Measurements from ENCODE around the gene SAMD14. TPM values are rescaled to one million over a fixed set of nuclear protein-coding genes. Genes with fewer than 3 reads are reported as not detected.

The SAMD14 gene
- total and polyA plus RNA-seq, 2 experiments from 2014 or later = 0.70 to 4.7 TPM

DNA sequence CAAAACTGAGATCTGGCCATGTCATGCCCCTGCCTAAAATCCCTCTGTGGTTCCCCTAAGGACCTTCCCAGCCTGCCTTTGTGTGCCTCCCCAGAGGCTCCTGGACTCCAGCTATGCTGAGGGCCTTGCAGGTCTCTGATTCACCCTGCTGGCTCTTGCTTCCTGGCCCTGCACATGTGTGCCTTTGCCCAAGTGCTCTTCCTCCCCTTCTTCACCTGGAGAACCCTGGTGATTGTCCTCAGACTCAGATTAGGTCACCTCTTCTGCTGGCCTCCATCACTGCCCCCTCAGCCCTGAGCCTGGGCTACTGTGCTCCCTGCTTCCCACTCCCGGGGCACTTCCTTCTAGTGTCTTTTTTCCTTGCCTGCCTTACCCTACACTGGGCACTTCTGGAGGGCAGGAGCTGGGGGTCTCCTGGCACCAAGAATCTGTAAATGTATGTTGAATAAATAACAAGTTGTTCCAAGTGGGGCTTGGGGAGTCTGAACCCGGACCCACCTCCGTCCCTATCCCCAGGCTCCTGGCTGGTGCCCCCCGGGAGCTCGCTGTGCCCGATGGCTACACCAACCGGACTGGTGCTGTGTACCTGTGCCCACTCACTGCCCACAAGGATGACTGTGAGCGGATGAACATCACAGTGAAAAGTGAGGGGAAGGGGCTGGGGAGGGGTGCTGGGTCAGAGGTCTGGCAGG lies 66.3 kb downstream of the SAMD14 start:
- peaks cover 16% of the 10 kb centered on the region for H3K4me1 Mint-ChIP-seq
- no peak overlapping the region for H3K4me3 Mint-ChIP-seq
- no peak overlapping the region for H3K27ac ChIP-seq (ENCODE audit: low read depth)
- H2AFZ ChIP-seq = no peak overlapping the region
- DNase-seq (ENCODE audit: low spot score) (no peak), ATAC-seq (no peak)
- no peaks in the 10 kb centered on the region for H3K36me3 ChIP-seq (ENCODE audit: insufficient read depth)
- TF ChIP-seq, protein P1, sequence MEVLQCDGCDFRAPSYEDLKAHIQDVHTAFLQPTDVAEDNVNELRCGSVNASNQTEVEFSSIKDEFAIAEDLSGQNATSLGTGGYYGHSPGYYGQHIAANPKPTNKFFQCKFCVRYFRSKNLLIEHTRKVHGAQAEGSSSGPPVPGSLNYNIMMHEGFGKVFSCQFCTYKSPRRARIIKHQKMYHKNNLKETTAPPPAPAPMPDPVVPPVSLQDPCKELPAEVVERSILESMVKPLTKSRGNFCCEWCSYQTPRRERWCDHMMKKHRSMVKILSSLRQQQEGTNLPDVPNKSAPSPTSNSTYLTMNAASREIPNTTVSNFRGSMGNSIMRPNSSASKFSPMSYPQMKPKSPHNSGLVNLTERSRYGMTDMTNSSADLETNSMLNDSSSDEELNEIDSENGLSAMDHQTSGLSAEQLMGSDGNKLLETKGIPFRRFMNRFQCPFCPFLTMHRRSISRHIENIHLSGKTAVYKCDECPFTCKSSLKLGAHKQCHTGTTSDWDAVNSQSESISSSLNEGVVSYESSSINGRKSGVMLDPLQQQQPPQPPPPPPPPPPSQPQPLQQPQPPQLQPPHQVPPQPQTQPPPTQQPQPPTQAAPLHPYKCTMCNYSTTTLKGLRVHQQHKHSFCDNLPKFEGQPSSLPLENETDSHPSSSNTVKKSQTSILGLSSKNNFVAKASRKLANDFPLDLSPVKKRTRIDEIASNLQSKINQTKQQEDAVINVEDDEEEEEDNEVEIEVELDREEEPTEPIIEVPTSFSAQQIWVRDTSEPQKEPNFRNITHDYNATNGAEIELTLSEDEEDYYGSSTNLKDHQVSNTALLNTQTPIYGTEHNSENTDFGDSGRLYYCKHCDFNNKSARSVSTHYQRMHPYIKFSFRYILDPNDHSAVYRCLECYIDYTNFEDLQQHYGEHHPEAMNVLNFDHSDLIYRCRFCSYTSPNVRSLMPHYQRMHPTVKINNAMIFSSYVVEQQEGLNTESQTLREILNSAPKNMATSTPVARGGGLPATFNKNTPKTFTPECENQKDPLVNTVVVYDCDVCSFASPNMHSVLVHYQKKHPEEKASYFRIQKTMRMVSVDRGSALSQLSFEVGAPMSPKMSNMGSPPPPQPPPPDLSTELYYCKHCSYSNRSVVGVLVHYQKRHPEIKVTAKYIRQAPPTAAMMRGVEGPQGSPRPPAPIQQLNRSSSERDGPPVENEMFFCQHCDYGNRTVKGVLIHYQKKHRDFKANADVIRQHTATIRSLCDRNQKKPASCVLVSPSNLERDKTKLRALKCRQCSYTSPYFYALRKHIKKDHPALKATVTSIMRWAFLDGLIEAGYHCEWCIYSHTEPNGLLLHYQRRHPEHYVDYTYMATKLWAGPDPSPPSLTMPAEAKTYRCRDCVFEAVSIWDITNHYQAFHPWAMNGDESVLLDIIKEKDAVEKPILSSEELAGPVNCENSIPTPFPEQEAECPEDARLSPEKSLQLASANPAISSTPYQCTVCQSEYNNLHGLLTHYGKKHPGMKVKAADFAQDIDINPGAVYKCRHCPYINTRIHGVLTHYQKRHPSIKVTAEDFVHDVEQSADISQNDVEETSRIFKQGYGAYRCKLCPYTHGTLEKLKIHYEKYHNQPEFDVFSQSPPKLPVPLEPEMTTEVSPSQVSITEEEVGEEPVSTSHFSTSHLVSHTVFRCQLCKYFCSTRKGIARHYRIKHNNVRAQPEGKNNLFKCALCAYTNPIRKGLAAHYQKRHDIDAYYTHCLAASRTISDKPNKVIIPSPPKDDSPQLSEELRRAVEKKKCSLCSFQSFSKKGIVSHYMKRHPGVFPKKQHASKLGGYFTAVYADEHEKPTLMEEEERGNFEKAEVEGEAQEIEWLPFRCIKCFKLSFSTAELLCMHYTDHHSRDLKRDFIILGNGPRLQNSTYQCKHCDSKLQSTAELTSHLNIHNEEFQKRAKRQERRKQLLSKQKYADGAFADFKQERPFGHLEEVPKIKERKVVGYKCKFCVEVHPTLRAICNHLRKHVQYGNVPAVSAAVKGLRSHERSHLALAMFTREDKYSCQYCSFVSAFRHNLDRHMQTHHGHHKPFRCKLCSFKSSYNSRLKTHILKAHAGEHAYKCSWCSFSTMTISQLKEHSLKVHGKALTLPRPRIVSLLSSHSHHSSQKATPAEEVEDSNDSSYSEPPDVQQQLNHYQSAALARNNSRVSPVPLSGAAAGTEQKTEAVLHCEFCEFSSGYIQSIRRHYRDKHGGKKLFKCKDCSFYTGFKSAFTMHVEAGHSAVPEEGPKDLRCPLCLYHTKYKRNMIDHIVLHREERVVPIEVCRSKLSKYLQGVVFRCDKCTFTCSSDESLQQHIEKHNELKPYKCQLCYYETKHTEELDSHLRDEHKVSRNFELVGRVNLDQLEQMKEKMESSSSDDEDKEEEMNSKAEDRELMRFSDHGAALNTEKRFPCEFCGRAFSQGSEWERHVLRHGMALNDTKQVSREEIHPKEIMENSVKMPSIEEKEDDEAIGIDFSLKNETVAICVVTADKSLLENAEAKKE (CRISPR knock-in tag; IDR thresholded peaks at IDR 0.05) = no peak
- TF ChIP-seq ZNF331 (CRISPR knock-in tag; IDR thresholded peaks at IDR 0.05; ENCODE audit: low read depth) = no peak
- TF ChIP-seq, protein P2, sequence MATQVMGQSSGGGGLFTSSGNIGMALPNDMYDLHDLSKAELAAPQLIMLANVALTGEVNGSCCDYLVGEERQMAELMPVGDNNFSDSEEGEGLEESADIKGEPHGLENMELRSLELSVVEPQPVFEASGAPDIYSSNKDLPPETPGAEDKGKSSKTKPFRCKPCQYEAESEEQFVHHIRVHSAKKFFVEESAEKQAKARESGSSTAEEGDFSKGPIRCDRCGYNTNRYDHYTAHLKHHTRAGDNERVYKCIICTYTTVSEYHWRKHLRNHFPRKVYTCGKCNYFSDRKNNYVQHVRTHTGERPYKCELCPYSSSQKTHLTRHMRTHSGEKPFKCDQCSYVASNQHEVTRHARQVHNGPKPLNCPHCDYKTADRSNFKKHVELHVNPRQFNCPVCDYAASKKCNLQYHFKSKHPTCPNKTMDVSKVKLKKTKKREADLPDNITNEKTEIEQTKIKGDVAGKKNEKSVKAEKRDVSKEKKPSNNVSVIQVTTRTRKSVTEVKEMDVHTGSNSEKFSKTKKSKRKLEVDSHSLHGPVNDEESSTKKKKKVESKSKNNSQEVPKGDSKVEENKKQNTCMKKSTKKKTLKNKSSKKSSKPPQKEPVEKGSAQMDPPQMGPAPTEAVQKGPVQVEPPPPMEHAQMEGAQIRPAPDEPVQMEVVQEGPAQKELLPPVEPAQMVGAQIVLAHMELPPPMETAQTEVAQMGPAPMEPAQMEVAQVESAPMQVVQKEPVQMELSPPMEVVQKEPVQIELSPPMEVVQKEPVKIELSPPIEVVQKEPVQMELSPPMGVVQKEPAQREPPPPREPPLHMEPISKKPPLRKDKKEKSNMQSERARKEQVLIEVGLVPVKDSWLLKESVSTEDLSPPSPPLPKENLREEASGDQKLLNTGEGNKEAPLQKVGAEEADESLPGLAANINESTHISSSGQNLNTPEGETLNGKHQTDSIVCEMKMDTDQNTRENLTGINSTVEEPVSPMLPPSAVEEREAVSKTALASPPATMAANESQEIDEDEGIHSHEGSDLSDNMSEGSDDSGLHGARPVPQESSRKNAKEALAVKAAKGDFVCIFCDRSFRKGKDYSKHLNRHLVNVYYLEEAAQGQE (IDR thresholded peaks at IDR 0.05; ENCODE audit: unreplicated experiment) = no peak
- no peak for TF ChIP-seq CREB1 (CRISPR knock-in tag; IDR thresholded peaks at IDR 0.05; ENCODE audit: low read depth)
- TF ChIP-seq POLR2AphosphoS5 (IDR thresholded peaks at IDR 0.05; ENCODE audit: low read depth) = no peak
- TF ChIP-seq, protein P3, sequence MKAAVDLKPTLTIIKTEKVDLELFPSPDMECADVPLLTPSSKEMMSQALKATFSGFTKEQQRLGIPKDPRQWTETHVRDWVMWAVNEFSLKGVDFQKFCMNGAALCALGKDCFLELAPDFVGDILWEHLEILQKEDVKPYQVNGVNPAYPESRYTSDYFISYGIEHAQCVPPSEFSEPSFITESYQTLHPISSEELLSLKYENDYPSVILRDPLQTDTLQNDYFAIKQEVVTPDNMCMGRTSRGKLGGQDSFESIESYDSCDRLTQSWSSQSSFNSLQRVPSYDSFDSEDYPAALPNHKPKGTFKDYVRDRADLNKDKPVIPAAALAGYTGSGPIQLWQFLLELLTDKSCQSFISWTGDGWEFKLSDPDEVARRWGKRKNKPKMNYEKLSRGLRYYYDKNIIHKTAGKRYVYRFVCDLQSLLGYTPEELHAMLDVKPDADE (IDR thresholded peaks at IDR 0.05) = no peak
- no peak for TF ChIP-seq ZNF114 (CRISPR knock-in tag; IDR thresholded peaks at IDR 0.05)
- TF ChIP-seq STAT1 (IDR thresholded peaks at IDR 0.05; ENCODE audit: unreplicated experiment) = no peak
- no peak for TF ChIP-seq NANOG (IDR thresholded peaks at IDR 0.05; ENCODE audit: borderline replicate concordance)
- no peak for TF ChIP-seq JUNB (IDR thresholded peaks at IDR 0.05; ENCODE audit: unreplicated experiment)
- no peak for TF ChIP-seq EZH2 (IDR thresholded peaks at IDR 0.05; ENCODE audit: low read depth, unreplicated experiment)
- TF ChIP-seq, protein P4, sequence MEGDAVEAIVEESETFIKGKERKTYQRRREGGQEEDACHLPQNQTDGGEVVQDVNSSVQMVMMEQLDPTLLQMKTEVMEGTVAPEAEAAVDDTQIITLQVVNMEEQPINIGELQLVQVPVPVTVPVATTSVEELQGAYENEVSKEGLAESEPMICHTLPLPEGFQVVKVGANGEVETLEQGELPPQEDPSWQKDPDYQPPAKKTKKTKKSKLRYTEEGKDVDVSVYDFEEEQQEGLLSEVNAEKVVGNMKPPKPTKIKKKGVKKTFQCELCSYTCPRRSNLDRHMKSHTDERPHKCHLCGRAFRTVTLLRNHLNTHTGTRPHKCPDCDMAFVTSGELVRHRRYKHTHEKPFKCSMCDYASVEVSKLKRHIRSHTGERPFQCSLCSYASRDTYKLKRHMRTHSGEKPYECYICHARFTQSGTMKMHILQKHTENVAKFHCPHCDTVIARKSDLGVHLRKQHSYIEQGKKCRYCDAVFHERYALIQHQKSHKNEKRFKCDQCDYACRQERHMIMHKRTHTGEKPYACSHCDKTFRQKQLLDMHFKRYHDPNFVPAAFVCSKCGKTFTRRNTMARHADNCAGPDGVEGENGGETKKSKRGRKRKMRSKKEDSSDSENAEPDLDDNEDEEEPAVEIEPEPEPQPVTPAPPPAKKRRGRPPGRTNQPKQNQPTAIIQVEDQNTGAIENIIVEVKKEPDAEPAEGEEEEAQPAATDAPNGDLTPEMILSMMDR (conservative IDR thresholded peaks at IDR 0.05; ENCODE audit: low read depth in 2 of 2) = no peak
- TF ChIP-seq EZH2phosphoT487 (IDR thresholded peaks at IDR 0.05; ENCODE audit: unreplicated experiment) = no peak
- H4K20me1 ChIP-seq (replicated peaks; ENCODE audit: insufficient read depth) = no peaks in the 10 kb centered on the region; the same call in 1 of the 2 replicates
- H3K4me2 ChIP-seq = no peak overlapping the region
- H3K36me3 Mint-ChIP-seq (ENCODE audit: low read depth) = no peaks in the 10 kb centered on the region
- no peaks in the 10 kb centered on the region for H3K9me3 Mint-ChIP-seq
- no peak overlapping the region for H3K4me3 ChIP-seq
- peaks cover 17% of the 10 kb centered on the region for H3K27me3 Mint-ChIP-seq (ENCODE audit: insufficient read depth, low read depth, poor library complexity)
- no peaks in the 10 kb centered on the region for H3K9me2 ChIP-seq (ENCODE audit: insufficient read depth)
- no peak overlapping the region for H3K27ac Mint-ChIP-seq
- no peaks in the 10 kb centered on the region for H3K79me2 ChIP-seq (replicated peaks; ENCODE audit: insufficient read depth)
- no peaks in the 10 kb centered on the region for H3K27me3 ChIP-seq (ENCODE audit: insufficient read depth)
- H3K4me1 ChIP-seq (ENCODE audit: insufficient read depth) = no peaks in the 10 kb centered on the region
- no peaks in the 10 kb centered on the region for H3F3A ChIP-seq (replicated peaks; ENCODE audit: low read depth)

Measured in GM23338 (cell line).